SU-DHL-6 (cell line): ENCODE data around the gene GPR68.

ENCODE experiments used
- CTCF ChIP-seq: fragments of 200-600 bp; sonication (generic); IDR thresholded peaks from one replicate; pipeline ENCODE4 v1.5.1; 2017; ENCODE audit warnings: antibody characterized with exemption, mild to moderate bottlenecking, low read length, moderate library complexity; ENCODE audit not compliant: insufficient read depth, poor library complexity, severe bottlenecking
- EZH2phosphoT487 ChIP-seq: fragments of 200-600 bp; sonication (generic), shearing (Covaris generic); conservative IDR thresholded peaks from 2 replicates; pipeline ENCODE4 v1.6.1; 2018; ENCODE audit warnings: mild to moderate bottlenecking, antibody characterized with exemption, low read length, moderate library complexity, mixed read lengths

GRCh38 chr14:91263329-91263728 lies 18.8 kb upstream of the GPR68 start:
- no peak for TF ChIP-seq CTCF
- no peak for TF ChIP-seq EZH2phosphoT487
